Measurements from ENCODE around the gene ITIH3. TPM values are rescaled to one million over a fixed set of nuclear protein-coding genes. Genes with fewer than 3 reads are reported as not detected.

ITIH3 gene, protein sequence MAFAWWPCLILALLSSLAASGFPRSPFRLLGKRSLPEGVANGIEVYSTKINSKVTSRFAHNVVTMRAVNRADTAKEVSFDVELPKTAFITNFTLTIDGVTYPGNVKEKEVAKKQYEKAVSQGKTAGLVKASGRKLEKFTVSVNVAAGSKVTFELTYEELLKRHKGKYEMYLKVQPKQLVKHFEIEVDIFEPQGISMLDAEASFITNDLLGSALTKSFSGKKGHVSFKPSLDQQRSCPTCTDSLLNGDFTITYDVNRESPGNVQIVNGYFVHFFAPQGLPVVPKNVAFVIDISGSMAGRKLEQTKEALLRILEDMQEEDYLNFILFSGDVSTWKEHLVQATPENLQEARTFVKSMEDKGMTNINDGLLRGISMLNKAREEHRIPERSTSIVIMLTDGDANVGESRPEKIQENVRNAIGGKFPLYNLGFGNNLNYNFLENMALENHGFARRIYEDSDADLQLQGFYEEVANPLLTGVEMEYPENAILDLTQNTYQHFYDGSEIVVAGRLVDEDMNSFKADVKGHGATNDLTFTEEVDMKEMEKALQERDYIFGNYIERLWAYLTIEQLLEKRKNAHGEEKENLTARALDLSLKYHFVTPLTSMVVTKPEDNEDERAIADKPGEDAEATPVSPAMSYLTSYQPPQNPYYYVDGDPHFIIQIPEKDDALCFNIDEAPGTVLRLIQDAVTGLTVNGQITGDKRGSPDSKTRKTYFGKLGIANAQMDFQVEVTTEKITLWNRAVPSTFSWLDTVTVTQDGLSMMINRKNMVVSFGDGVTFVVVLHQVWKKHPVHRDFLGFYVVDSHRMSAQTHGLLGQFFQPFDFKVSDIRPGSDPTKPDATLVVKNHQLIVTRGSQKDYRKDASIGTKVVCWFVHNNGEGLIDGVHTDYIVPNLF
- total RNA-seq: 10 to 100 TPM in 1 of 4 donors, 1 to 10 TPM in 2, under 1 TPM in 1; 0.89 to 12.8 (median 1.4) TPM

DNA sequence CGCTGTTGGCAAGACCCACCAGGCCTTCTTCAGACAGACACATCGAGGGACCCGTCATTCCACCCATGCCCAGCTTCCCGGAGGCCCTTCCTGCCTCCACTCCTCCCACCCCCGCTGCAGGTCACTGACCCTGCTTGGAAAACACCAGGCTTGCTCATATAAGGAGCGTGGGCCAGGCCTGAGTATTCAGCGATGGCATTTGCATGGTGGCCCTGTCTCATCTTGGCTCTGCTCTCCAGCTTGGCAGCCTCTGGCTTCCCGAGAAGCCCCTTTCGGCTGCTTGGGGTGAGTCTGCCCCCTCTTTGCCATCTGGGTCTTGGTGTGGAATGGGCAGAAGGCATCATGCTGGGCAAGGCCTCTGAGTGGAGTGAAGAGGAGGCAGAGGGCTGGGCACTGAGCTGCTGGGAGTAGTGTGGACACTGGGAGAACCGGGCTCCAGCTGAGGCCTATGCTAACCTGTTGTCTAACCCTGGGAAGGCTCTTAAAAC lies at the start of gene ITIH3:
Gene ITIH3, plus strand, starts transcription at position 185 of the 488 bp plus-strand sequence. Its CDS starts 8 bp downstream, at position 193.
- intact Hi-C loops (cut with DNase I): no loop called here
- DNase-seq: no peak
- H3K27me3 ChIP-seq: no peaks in the 10 kb centered on the region
- no peaks in the 10 kb centered on the region for H3K36me3 ChIP-seq
- H3K4me3 ChIP-seq (replicated peaks in 1 of 3): no peak within 1 kb of the TSS
- peaks cover 0 to 5% of the 10 kb centered on the region in 2 donors for H3K4me1 ChIP-seq
- TF ChIP-seq, protein P1, sequence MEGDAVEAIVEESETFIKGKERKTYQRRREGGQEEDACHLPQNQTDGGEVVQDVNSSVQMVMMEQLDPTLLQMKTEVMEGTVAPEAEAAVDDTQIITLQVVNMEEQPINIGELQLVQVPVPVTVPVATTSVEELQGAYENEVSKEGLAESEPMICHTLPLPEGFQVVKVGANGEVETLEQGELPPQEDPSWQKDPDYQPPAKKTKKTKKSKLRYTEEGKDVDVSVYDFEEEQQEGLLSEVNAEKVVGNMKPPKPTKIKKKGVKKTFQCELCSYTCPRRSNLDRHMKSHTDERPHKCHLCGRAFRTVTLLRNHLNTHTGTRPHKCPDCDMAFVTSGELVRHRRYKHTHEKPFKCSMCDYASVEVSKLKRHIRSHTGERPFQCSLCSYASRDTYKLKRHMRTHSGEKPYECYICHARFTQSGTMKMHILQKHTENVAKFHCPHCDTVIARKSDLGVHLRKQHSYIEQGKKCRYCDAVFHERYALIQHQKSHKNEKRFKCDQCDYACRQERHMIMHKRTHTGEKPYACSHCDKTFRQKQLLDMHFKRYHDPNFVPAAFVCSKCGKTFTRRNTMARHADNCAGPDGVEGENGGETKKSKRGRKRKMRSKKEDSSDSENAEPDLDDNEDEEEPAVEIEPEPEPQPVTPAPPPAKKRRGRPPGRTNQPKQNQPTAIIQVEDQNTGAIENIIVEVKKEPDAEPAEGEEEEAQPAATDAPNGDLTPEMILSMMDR (IDR thresholded peaks at IDR 0.05): no peak
- TF ChIP-seq POLR2A (IDR thresholded peaks at IDR 0.05): no peak
- WGBS, 2 donors: 65 to 79% methylated on average over 8 to 10 of the region's 10 CpGs
- no peak within 1 kb of the TSS for H3K27ac ChIP-seq
- H3K9me3 ChIP-seq: no peaks in the 10 kb centered on the region

DNA sequence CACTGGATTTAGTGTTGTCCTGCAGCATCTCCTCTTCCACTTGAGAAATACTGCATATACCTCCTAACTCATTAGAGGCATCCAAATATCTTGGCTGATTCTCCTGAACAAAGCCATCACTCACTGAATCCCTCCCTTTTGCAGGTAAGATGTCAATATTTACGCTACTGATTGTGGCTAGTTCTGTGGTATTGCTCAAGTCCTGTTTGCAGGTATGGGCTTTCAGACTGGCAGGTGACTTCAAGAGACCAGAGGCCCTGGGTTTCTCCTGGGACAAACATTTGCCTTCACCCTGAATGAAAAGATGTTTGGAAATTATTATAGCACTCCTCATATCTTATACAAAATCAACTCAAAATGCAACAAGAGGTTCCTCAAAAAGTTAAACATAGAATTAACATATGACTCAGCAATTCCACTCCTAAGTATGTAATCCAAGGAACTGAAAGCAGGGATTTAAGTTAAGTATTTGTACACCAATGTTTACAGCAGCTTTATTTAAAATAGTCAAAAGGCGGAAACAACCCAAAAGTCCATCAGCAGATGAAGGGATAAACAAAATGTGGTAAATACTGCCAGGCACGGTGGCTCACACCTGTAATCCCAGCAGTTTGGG lies 42.4 kb upstream of the ITIH3 start:
- intact Hi-C loops (cut with DNase I): no loop called here
- Histone ChIP-seq H3K27ac (no peak overlapping the region), H3K9me3 (no peaks in the 10 kb centered on the region), H3K36me3 (peaks cover 46 to 53% of the 10 kb centered on the region in 2 donors), H3K27me3 (no peaks in the 10 kb centered on the region), H3K4me3 (replicated peaks in 1 of 3) (no peak overlapping the region), H3K4me1 (no peaks in the 10 kb centered on the region)
- TF ChIP-seq, protein P1 (IDR thresholded peaks at IDR 0.05): no peak
- TF ChIP-seq POLR2A (IDR thresholded peaks at IDR 0.05): no peak
- DNase-seq: no peak
- WGBS, 2 donors: 94 to 97% methylated on average over 3 of the region's 3 CpGs

DNA sequence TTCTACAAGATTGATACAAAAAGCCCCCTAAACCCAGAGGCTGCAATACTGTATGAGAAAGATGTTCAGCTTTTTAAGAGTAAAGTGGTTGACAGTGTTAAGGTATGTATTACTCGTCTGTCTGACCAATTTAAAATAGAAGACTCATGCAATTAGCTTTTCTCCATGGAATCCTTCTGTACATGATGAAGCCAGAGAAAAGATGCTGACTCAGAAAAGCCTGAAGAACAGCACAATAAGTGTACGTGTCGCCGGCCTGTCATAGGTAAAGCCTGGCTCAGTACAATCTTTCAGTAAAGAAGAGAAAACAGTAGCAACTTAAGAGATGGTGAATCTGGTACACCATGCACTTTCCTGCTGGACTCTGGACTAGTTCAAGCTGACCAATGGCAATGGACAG lies 40.2 kb upstream of the ITIH3 start:
- 95 to 96% methylated on average over 4 of the region's 4 CpGs for WGBS, 2 donors
- H3K9me3 ChIP-seq: no peaks in the 10 kb centered on the region
- no peak overlapping the region for H3K27ac ChIP-seq
- intact Hi-C loops (cut with DNase I): no loop called here
- H3K27me3 ChIP-seq: no peaks in the 10 kb centered on the region
- DNase-seq: no peak
- peaks cover 49% of the 10 kb centered on the region in 2 donors for H3K36me3 ChIP-seq
- TF ChIP-seq POLR2A (IDR thresholded peaks at IDR 0.05): no peak
- TF ChIP-seq, protein P1 (IDR thresholded peaks at IDR 0.05): no peak
- H3K4me3 ChIP-seq (replicated peaks in 1 of 3): no peak overlapping the region
- no peaks in the 10 kb centered on the region for H3K4me1 ChIP-seq

DNA sequence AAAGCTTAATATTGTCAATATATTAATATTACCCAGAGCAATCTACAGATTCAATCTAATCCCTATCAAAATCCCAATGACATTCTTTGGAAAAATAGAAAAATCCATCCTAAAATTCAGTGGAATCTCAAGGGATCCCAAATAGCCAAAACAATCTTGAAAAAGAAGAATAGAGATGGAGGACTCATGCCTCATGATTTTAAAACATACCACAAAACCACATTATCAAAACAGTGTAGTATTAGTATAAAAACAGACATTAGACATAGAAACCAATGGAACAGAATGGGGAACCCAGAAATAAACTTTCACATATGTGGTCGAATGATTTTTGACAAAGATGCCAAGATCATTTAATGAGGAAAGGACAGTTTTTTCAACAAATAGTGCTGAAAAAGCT lies 38.5 kb upstream of the ITIH3 start:
- no peak for TF ChIP-seq POLR2A (IDR thresholded peaks at IDR 0.05)
- TF ChIP-seq, protein P1 (IDR thresholded peaks at IDR 0.05): no peak
- Histone ChIP-seq H3K9me3 (no peaks in the 10 kb centered on the region), H3K27ac (no peak overlapping the region), H3K4me1 (no peaks in the 10 kb centered on the region), H3K36me3 (peaks cover 35 to 51% of the 10 kb centered on the region in 2 donors), H3K4me3 (replicated peaks in 1 of 3) (no peak overlapping the region), H3K27me3 (no peaks in the 10 kb centered on the region)
- no peak for DNase-seq
- intact Hi-C loops (cut with DNase I): no loop called here
- WGBS, 2 donors: 95 to 98% methylated on average over 1 of the region's 1 CpG
